ENCODE data around the gene NXPH1.
"Not testable (repeated sequence)": the region's sequence is repeated elsewhere in the genome, so short reads cannot be mapped to it uniquely, and the experiment has no call there.

NXPH1 gene

GRCh38 chr7:8612584-8612983 lies 179.2 kb downstream of the NXPH1 start:
- DNase-seq: no peak

- DNase-seq: no peak
Observed at GRCh38 chr7:8613191-8613590, 179.8 kb downstream of the NXPH1 start.

DNA sequence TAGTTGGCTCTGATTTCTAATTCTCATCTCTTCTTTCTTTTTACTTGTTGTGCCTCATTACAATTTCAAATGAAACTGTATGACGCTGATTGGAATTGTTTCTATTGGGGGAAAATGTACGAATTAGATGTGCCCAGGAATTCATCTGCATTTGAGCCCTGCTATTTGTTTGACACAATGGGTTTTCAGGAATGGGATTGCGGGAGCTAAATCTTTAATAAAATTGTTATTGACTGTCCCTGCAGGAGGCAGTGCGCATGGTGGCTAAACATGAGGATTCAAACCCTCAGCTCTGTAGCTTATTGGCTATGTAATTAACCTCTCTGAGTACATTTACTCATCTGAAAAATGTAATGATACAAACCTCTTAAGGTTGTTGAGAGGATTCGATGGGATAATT lies 181.6 kb downstream of the NXPH1 start:
- no peak for DNase-seq

GRCh38 chr7:8618441-8619070 lies 185.1 kb downstream of the NXPH1 start:
- no peak for DNase-seq

DNA sequence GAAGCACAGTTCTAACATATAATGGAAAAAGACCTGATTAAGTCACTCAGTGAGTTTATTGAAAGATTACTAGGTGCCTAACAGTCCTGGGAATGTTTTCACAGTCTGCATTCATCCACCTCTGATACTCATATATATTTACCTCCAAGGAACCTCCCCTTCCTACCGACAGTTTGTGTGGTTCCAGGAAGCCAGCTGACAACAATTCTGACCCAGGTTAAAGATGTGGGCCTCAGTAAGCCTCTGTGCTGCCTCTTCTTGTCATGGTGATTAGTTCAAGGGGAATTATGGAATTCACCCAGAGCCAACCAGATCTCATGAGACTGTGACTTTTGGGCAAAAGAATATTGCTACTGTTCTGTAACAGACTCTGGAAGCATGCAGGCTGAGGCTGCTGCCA lies 186.8 kb downstream of the NXPH1 start:
- DNase-seq: no peak

DNA sequence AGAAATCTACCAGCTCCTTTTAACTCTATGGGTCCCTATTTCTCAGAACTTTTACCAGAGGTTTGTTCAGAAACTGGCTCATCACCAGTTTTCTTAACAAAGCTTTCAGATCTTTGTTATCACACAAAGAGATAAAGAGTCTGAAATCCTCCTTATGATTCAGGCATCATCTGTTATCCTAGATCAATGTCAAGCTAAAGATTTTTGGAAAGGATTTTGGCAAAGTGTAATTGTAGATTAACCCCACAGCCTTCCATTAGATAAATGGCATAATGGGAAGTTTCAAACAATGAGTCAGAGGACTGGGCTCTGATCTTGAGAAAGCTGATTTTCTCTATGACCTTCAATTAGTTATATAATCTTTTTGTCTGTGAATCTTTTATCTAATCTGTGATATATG lies 192.2 kb downstream of the NXPH1 start:
- DNase-seq: peak; percentile 71

- no peak for DNase-seq
Observed at GRCh38 chr7:8627325-8627724, 193.9 kb downstream of the NXPH1 start.

DNA sequence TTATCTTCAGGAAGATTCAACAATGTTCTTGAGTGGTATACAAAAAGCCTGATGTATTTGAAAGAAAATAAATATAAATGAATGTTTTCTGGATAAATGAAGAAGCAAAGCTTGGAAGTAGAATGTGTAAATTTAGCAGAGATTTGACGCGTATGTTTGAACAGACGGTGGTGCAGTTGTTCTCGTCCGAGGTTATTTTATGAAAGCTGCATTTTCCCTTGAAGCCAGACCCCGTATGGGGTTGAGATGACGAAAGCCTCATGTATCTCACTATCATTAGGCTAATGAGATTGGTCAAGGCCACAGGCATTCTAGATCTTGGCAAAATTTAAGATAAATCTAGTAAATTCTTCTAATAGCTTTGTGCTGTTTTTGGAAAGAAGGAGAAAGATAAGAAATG lies 195.2 kb downstream of the NXPH1 start:
- DNase-seq: no peak

DNA sequence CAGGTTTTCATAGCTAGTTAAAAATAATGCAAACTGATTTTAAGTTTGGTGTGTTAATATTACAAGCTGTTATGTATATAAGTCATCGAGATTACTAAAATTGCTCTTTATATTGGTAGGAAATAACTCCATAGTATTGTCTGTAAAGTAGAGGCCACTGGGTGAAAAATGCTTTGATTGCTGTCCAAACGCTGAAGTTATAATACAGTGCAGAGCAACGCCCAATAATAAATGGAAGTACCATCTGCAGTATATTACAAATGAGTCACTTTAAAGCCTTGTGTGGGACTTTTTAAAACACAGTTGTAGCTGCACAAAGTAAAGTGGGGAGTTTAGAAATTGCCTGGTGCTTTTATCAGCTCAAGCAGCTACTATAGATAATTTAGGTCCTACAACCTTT lies 196.1 kb downstream of the NXPH1 start:
- no peak for DNase-seq

DNA sequence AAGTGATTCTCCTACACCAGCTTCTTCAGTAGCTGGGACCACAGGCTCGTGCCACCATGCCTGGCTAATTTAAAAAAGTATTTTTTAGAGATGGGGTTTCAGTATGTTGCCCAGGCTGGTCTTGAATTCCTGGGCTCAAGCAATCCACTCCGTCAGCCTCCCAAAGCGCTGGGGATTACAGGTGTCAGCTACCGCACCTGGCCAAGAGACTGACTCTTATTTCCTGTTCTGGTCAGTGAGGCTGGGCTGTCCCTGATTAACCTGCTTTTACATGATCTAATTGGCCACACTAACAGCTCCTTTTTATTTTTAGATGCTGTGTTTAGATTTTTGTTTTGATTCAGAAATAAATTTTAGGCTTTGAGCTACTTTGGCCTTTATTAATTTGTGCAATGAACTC lies 203.9 kb downstream of the NXPH1 start:
- no peak for DNase-seq

- peak; percentile 8 for DNase-seq
Observed at GRCh38 chr7:8638076-8638475, 204.7 kb downstream of the NXPH1 start.

GRCh38 chr7:8639668-8640067 lies 206.3 kb downstream of the NXPH1 start:
- no peak for DNase-seq

GRCh38 chr7:8640671-8641070 lies 207.3 kb downstream of the NXPH1 start:
- DNase-seq: no peak

DNA sequence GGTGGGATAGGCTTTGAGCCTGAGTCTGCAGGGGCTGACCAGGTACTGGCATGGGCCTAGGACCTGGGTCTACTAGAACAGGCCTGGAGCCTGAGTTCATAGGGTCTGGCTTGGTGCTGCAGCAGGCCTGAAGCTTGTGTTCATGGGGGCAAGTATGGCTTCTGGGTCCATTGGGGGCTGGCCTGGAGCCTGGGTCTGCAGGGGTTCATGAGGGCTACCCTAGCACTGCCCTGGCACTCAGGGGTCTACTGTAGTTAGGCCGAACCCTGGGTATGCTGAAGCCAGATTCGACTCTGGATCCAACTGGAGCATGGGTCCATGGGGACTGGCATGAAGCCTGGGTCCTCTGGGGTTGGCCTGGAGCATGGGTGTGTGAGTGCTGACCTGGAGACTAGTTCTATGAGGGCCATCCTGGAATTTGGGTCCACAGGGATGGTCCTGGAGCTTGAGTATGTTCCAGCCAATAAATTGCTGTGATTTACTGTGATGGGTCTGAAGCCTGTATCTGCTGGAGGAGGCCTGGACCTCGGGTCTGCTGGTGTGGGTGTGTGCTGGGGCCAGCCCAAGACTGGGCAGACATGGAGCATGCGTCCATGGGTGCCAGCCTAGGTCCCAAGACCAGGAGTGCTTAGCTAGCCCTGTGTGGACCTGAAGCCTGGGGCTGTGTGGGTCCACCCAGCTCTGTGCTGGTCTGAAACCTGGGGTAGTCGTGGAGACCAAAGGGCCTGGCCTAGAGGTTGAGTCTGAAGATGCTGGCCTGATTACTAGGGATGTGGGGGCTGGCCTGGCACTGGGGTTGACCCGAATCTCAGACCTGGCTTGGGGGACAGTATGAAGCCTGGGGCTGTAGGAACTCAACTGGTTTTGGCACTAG lies 235.5 kb downstream of the NXPH1 start:
- DNase-seq: no peak

DNA sequence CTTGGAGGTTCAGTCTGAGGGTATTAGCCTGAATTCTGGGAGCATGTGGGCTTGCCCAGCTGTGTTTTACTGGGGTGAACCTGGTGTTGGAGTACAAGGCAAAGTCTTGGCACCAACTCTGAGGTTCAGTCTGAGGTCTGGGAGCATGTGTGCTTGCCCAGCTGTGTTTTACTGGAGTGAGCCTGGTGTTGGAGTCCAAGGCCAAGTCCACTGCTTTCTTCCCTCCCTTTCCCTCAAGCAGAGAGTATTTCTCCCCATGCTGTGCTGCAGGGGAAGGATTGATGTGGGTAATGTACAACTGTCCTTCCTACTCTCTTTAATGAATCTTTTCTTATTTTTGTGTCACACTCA lies 236.1 kb downstream of the NXPH1 start:
- no peak for DNase-seq

DNA sequence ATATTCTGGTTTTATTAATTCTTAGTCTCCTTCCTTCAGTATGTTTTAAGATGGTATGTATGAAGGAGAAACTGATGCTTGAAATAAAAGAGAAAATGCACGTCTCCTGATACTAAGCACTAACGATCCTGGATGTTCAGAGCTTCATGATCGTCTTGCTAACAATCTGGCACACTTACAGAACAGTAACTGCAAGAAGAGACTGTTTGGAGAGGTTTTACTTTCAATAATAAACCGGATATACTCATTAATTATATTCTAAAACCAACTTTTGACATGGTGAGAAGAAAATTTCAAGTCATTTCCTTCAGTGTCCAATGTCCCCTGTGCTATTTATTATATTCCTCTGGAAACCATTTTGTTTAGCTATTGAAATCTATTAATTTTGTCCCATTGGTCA lies 251.0 kb downstream of the NXPH1 start:
- no peak for DNase-seq

- no peak for DNase-seq
Observed at GRCh38 chr7:8699875-8700624, 266.6 kb downstream of the NXPH1 start.

DNA sequence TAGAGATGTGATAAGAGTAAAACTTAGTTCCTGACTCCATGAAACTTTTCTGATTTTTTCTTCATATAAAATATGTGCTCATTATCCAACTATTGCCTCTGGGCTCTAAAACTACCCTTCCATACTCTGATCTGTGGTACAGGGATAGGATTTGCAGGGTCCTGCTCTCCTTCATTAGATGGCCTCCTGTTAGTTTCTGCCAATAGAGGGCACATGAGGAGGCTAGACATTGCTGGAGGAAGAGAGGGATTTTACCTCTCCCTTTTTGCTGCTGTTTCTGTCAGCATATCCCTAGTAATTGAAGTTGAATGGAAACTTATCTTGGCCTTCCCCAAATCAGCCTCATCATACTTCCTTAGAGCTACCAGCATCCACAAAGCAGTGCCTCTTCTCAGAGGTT lies 269.4 kb downstream of the NXPH1 start:
- DNase-seq: peak; percentile 7

GRCh38 chr7:8710124-8710523 lies 276.7 kb downstream of the NXPH1 start:
- DNase-seq: no peak

GRCh38 chr7:8714791-8715190 lies 281.4 kb downstream of the NXPH1 start:
- no peak for DNase-seq

GRCh38 chr7:8719102-8719501 lies 285.7 kb downstream of the NXPH1 start:
- peak; percentile 48 for DNase-seq

- peak; percentile 86 for DNase-seq
Observed at GRCh38 chr7:8724080-8724718, 290.8 kb downstream of the NXPH1 start.

- DNase-seq: not testable (repeated sequence)
Observed at GRCh38 chr7:8731756-8732155, 298.3 kb downstream of the NXPH1 start.

All from NCI-H82 (cell line).